ENCODE data around the gene UBR1.
A peak's percentile ranks its signal among the peaks of the same experiment; 100 is the strongest.
"Not testable (repeated sequence)": the region's sequence is repeated elsewhere in the genome, so short reads cannot be mapped to it uniquely, and the experiment has no call there.

The UBR1 gene

DNA sequence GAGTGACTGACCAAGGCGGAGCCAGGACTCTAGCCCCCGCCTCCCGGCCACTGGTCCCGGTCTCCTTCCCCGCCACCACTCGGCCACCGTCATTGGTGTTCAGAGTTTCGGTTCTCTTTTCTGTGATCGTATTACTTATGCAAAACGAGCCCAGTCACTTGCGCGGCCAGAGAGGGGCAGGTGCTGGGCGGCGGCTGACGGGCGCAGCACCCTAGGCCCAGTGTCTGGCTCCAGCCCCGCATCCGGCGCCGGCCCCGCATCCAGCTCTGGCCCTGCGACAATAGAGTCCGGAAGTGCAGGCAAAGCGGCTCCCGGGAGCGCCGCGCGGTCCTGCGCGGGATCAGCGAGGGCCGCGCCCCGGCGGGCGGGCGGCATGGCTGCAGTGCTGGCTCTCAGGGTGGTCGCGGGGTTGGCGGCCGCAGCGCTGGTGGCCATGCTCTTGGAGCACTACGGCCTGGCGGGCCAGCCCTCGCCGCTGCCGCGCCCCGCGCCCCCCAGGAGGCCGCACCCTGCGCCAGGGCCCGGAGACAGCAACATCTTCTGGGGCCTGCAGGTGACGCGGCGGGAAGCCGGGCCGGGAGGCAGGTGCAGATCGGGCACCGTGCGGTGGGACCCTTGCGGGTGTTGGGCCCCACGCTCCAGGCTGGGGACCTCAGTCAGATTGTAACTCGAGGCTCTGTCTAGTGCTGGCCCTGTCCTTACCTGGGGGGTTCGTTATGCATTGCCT lies 27.8 kb upstream of the UBR1 start, which contains the start of gene TMEM62:
TMEM62 (plus strand) TSS at position 157 of the 727 bp plus-strand sequence; CDS start at position 374, 217 bp downstream.
- Histone ChIP-seq H3K27ac (ENCODE audit: low read depth, low read length) (peak within 1 kb of the TSS; percentile 43), H3K9ac (ENCODE audit: low read length in 5 of 5) (peak within 1 kb of the TSS; percentile 80 to 89 (median 88)), H3K4me1 (ENCODE audit: control insufficient read depth in 5 of 5, insufficient read depth in 5 of 5, low read length in 5 of 5) (peaks cover 2 to 20% (median 17%) of the 10 kb centered on the region in 5 donors), H3K4me3 (ENCODE audit: low read depth in 1 of 5, low read length in 5 of 5) (peak within 1 kb of the TSS; percentile 89 to 97 (median 92)), H3K27me3 (ENCODE audit: control insufficient read depth in 5 of 5, insufficient read depth in 4 of 5, low read length in 5 of 5) (no peaks in the 10 kb centered on the region), H3K36me3 (ENCODE audit: control insufficient read depth in 5 of 5, insufficient read depth in 5 of 5, low read length in 5 of 5) (peaks cover 12 to 22% (median 19%) of the 10 kb centered on the region in 5 donors), H3K9me3 (ENCODE audit: control insufficient read depth in 5 of 5, low read length in 5 of 5) (no peaks in the 10 kb centered on the region)

DNA sequence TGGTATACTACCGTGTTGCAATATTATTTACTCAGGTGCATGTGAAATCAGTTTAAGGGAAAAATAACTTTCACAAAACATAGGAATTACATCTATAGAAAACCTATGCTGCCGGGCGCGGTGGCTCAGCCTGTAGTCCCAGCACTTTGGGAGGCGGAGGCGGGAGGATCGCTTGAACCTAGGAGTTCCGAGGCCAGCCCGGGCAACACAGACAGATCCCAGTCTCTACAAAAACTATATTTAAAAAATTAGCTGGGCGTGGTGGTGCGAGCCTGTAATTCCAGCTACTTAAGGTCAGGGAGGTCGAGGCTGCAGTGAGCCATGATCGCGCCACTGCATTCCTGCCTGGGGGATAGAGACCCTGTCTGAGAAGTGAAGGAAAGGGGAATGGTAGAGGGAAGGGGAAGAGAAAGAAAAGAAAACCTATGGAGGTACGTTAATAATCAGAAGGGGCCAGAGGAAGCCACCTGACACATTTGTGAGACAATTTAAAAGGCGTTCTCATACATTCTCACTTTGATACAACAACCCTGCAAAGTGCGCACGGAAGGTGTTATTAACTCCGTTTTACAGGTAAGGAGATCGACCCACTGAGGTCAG lies 27.1 kb upstream of the UBR1 start:
- Histone ChIP-seq H3K27me3 (ENCODE audit: control insufficient read depth in 5 of 5, insufficient read depth in 4 of 5, low read length in 5 of 5) (no peaks in the 10 kb centered on the region), H3K36me3 (ENCODE audit: control insufficient read depth in 5 of 5, insufficient read depth in 5 of 5, low read length in 5 of 5) (peaks cover 10 to 17% (median 14%) of the 10 kb centered on the region in 5 donors), H3K4me3 (ENCODE audit: low read depth in 1 of 5, low read length in 5 of 5) (peak overlapping the region; percentile 87 to 97 (median 90)), H3K27ac (ENCODE audit: low read depth, low read length) (peak overlapping the region; percentile 43), H3K9ac (ENCODE audit: low read length in 5 of 5) (peak overlapping the region; percentile 80 to 89 (median 88)), H3K9me3 (ENCODE audit: control insufficient read depth in 5 of 5, low read length in 5 of 5) (peaks cover 0 to 3% (median 0%) of the 10 kb centered on the region in 5 donors), H3K4me1 (ENCODE audit: control insufficient read depth in 5 of 5, insufficient read depth in 5 of 5, low read length in 5 of 5) (peaks cover 2 to 20% (median 17%) of the 10 kb centered on the region in 5 donors)

DNA sequence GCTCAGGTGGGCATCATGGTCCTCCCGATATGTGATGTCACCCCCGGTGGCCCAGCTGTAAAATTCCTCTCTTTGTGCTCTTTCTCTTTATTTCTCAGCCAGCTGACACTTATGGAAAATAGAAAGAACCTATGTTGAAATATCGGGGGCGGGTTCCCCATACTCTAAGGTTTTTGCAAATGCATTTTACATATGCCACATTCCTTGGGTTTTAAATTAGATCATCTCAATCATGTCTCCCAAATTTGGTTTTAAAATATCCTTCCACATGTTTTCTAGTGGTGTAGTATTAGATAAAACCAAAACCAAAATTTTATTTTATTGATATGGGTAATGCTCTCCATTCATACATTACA lies 23.1 kb upstream of the UBR1 start:
- Histone ChIP-seq H3K9ac (ENCODE audit: low read length in 5 of 5) (no peak overlapping the region), H3K27ac (ENCODE audit: low read depth, low read length) (no peak overlapping the region), H3K4me3 (ENCODE audit: low read depth in 1 of 5, low read length in 5 of 5) (no peak overlapping the region), H3K27me3 (ENCODE audit: control insufficient read depth in 5 of 5, insufficient read depth in 4 of 5, low read length in 5 of 5) (no peaks in the 10 kb centered on the region), H3K4me1 (ENCODE audit: control insufficient read depth in 5 of 5, insufficient read depth in 5 of 5, low read length in 5 of 5) (peaks cover 0 to 12% (median 8%) of the 10 kb centered on the region in 5 donors), H3K9me3 (ENCODE audit: control insufficient read depth in 5 of 5, low read length in 5 of 5) (peaks cover 0 to 3% (median 0%) of the 10 kb centered on the region in 5 donors), H3K36me3 (ENCODE audit: control insufficient read depth in 5 of 5, insufficient read depth in 5 of 5, low read length in 5 of 5) (no peaks in the 10 kb centered on the region)

DNA sequence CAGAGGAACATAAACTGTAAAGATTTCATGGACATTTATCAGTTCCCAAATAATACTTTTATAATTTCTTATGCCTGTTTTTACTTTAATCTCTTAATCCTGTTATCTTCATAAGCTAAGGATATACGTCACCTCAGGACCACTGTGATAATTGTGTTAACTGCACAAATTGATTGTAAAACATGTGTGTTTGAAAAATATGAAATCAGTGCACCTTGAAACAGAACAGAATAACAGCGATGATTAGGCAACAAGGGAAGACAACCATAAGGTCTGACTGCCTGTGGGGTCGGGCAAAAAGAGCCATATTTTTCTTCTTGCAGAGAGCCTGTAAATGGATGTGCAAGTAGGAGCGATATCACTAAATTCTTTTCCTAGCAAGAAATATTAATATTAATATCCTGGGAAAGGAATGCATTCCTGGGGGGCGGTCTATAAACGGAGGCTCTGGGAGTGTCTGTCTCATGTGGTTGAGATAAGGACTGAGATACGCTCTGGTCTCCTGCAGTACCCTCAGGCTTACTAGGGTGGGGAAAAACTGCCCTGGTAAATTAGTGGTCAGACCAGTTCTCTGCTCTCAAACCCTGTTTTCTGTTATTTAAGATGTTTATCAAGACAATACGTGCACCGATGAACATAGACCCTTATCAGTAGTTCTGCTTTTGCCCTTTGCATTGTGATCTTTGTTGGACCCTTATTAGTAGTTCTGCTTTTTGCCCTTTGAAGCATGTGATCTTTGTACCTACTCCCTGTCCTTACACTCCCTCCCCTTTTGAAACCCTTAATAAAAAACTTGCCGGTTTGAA lies 22.5 kb upstream of the UBR1 start:
- not testable (repeated sequence) for H3K27ac ChIP-seq (ENCODE audit: low read depth, low read length); H3K4me1 ChIP-seq (ENCODE audit: control insufficient read depth in 5 of 5, insufficient read depth in 5 of 5, low read length in 5 of 5)

DNA sequence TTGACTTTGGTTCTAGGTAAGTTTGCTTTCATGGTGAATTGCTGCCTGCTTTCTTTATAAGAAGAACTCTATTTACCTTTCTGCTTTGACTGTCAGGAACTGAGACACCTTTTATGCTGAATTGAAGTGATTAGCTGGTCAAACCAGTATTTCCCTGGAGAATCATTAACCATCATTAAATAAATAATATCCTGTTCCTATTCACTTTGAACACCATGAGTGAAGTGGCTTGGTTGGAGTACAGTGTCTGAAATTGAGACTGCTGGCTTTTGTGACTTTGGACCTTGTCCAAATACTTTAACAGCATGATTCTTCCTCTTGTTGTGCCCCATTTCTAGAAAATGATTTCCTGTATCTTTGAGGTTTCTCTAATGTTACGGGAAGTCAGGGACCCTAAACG lies 21.9 kb upstream of the UBR1 start:
- H3K4me3 ChIP-seq (ENCODE audit: low read depth in 1 of 5, low read length in 5 of 5) = no peak overlapping the region
- H3K9ac ChIP-seq (ENCODE audit: low read length in 5 of 5) = no peak overlapping the region
- H3K9me3 ChIP-seq (ENCODE audit: control insufficient read depth in 5 of 5, low read length in 5 of 5) = peaks cover 0 to 3% (median 0%) of the 10 kb centered on the region in 5 donors
- H3K27ac ChIP-seq (ENCODE audit: low read depth, low read length) = no peak overlapping the region
- no peaks in the 10 kb centered on the region for H3K27me3 ChIP-seq (ENCODE audit: control insufficient read depth in 5 of 5, insufficient read depth in 4 of 5, low read length in 5 of 5)
- H3K4me1 ChIP-seq (ENCODE audit: control insufficient read depth in 5 of 5, insufficient read depth in 5 of 5, low read length in 5 of 5) = peaks cover 0 to 10% (median 5%) of the 10 kb centered on the region in 5 donors
- no peaks in the 10 kb centered on the region for H3K36me3 ChIP-seq (ENCODE audit: control insufficient read depth in 5 of 5, insufficient read depth in 5 of 5, low read length in 5 of 5)

More for the DNA sequence above, 22.5 kb upstream of the UBR1 start:
- H3K27me3 ChIP-seq (ENCODE audit: control insufficient read depth in 5 of 5, insufficient read depth in 4 of 5, low read length in 5 of 5); H3K9ac ChIP-seq (ENCODE audit: low read length in 5 of 5); H3K9me3 ChIP-seq (ENCODE audit: control insufficient read depth in 5 of 5, low read length in 5 of 5); H3K36me3 ChIP-seq (ENCODE audit: control insufficient read depth in 5 of 5, insufficient read depth in 5 of 5, low read length in 5 of 5); H3K4me3 ChIP-seq (ENCODE audit: low read depth in 1 of 5, low read length in 5 of 5): not testable (repeated sequence)

DNA sequence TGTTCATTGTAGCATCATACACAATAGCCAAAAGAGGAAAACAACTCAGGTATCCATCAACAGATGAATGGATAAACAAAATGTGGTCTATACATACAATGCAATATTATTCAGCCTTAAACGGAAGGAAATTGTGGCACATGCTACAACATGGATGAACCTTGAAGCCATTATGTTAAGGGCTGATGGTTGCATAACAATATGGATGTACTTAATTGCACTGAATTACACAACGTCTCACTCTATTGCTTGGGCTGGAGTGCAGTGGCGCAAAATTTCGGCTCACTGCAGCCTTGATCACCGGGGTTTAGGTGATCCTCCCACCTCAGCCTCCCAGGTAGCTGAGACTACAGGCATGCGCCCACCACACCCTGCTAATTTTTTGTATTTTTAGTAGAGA lies 20.5 kb upstream of the UBR1 start:
- H3K9ac ChIP-seq (ENCODE audit: low read length in 5 of 5) = no peak overlapping the region
- no peaks in the 10 kb centered on the region for H3K27me3 ChIP-seq (ENCODE audit: control insufficient read depth in 5 of 5, insufficient read depth in 4 of 5, low read length in 5 of 5)
- no peak overlapping the region for H3K27ac ChIP-seq (ENCODE audit: low read depth, low read length)
- H3K4me3 ChIP-seq (ENCODE audit: low read depth in 1 of 5, low read length in 5 of 5) = no peak overlapping the region
- H3K36me3 ChIP-seq (ENCODE audit: control insufficient read depth in 5 of 5, insufficient read depth in 5 of 5, low read length in 5 of 5) = no peaks in the 10 kb centered on the region
- peaks cover 0 to 15% (median 10%) of the 10 kb centered on the region in 5 donors for H3K4me1 ChIP-seq (ENCODE audit: control insufficient read depth in 5 of 5, insufficient read depth in 5 of 5, low read length in 5 of 5)
- H3K9me3 ChIP-seq (ENCODE audit: control insufficient read depth in 5 of 5, low read length in 5 of 5) = peaks cover 0 to 3% (median 0%) of the 10 kb centered on the region in 5 donors

DNA sequence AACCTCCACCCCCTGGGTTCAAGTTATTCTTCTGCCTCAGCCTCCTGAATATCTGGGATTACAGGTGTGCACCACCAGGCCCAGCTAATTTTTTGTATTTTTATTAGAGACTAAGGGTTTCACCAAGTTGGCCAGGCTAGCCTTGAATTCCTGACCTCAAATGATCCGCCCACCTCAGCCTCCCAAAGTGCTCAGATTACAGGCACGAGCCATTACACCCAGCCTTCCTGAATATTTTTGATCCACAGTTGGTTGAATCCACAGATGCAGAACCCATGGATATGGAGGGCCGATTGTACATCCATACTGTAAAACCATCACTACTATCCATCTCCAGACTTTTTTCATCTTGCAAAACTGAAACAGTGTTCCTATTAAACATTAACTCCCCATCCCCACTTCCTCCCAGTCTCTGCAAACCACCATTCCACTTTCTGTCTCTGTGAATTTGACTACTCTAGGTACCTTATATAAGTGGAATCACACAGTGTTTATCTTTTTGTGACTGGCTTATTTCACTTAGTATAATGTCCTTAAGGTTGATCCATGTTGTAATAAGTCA lies 19.3 kb upstream of the UBR1 start:
- no peak overlapping the region for H3K27ac ChIP-seq (ENCODE audit: low read depth, low read length)
- H3K9ac ChIP-seq (ENCODE audit: low read length in 5 of 5) = no peak overlapping the region
- no peak overlapping the region for H3K4me3 ChIP-seq (ENCODE audit: low read depth in 1 of 5, low read length in 5 of 5)
- no peaks in the 10 kb centered on the region for H3K27me3 ChIP-seq (ENCODE audit: control insufficient read depth in 5 of 5, insufficient read depth in 4 of 5, low read length in 5 of 5)
- H3K4me1 ChIP-seq (ENCODE audit: control insufficient read depth in 5 of 5, insufficient read depth in 5 of 5, low read length in 5 of 5) = peaks cover 0 to 15% (median 10%) of the 10 kb centered on the region in 5 donors
- H3K36me3 ChIP-seq (ENCODE audit: control insufficient read depth in 5 of 5, insufficient read depth in 5 of 5, low read length in 5 of 5) = no peaks in the 10 kb centered on the region
- peaks cover 0 to 3% (median 0%) of the 10 kb centered on the region in 5 donors for H3K9me3 ChIP-seq (ENCODE audit: control insufficient read depth in 5 of 5, low read length in 5 of 5)

DNA sequence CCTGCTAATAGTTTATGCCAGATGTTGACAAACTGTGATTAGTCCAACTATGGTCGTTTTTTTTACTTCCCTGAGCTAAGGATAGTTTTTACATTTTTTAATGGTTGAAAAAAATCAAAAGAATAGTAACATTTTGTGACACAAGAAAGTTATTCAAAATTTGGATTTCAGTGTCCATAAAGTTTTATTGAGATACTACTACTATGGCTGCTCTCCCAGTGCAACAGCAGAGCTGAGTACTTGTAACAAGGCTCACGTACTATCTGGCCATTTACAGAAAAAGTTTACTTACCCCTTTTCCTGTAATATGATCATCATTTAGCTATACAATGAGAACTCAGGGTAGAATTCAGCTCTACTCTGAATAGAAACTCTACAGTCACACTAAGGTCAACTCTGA lies 16.0 kb upstream of the UBR1 start:
- Histone ChIP-seq H3K4me1 (ENCODE audit: control insufficient read depth in 5 of 5, insufficient read depth in 5 of 5, low read length in 5 of 5) (peaks cover 0 to 20% (median 17%) of the 10 kb centered on the region in 5 donors), H3K4me3 (ENCODE audit: low read depth in 1 of 5, low read length in 5 of 5) (no peak overlapping the region), H3K9ac (ENCODE audit: low read length in 5 of 5) (no peak overlapping the region), H3K27me3 (ENCODE audit: control insufficient read depth in 5 of 5, insufficient read depth in 4 of 5, low read length in 5 of 5) (no peaks in the 10 kb centered on the region), H3K9me3 (ENCODE audit: control insufficient read depth in 5 of 5, low read length in 5 of 5) (no peaks in the 10 kb centered on the region), H3K36me3 (ENCODE audit: control insufficient read depth in 5 of 5, insufficient read depth in 5 of 5, low read length in 5 of 5) (no peaks in the 10 kb centered on the region), H3K27ac (ENCODE audit: low read depth, low read length) (no peak overlapping the region)

DNA sequence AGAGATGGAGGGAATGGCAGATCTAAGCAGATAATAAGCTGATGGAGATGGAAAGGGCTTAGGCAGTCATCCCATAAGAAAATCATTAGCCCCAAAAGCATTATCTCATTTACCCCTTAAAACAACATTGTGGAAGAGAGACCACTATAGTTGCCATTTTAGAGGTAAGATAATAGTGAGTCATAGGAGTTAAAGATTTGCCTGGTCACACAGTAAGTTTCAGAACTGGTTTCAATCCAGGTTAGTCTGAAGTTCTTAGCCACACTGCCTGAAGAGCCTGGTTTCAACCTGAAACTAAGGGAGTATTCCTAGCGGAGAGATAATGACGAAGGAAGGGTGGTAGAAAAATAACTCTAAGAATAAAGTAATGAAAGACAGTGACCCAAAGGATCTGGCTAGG lies 13.0 kb upstream of the UBR1 start:
- H3K36me3 ChIP-seq (ENCODE audit: control insufficient read depth in 5 of 5, insufficient read depth in 5 of 5, low read length in 5 of 5) = no peaks in the 10 kb centered on the region
- no peak overlapping the region for H3K27ac ChIP-seq (ENCODE audit: low read depth, low read length)
- no peaks in the 10 kb centered on the region for H3K9me3 ChIP-seq (ENCODE audit: control insufficient read depth in 5 of 5, low read length in 5 of 5)
- peaks cover 0 to 20% (median 17%) of the 10 kb centered on the region in 5 donors for H3K4me1 ChIP-seq (ENCODE audit: control insufficient read depth in 5 of 5, insufficient read depth in 5 of 5, low read length in 5 of 5)
- no peaks in the 10 kb centered on the region for H3K27me3 ChIP-seq (ENCODE audit: control insufficient read depth in 5 of 5, insufficient read depth in 4 of 5, low read length in 5 of 5)
- no peak overlapping the region for H3K9ac ChIP-seq (ENCODE audit: low read length in 5 of 5)
- no peak overlapping the region for H3K4me3 ChIP-seq (ENCODE audit: low read depth in 1 of 5, low read length in 5 of 5)

Data from subcutaneous abdominal adipose tissue (tissue), 5 donors.